ENCODE data around the gene KMT2D.
A peak's percentile ranks its signal among the peaks of the same experiment; 100 is the strongest.
"Not testable (repeated sequence)": the region's sequence is repeated elsewhere in the genome, so short reads cannot be mapped to it uniquely, and the experiment has no call there.

Gene KMT2D

DNA sequence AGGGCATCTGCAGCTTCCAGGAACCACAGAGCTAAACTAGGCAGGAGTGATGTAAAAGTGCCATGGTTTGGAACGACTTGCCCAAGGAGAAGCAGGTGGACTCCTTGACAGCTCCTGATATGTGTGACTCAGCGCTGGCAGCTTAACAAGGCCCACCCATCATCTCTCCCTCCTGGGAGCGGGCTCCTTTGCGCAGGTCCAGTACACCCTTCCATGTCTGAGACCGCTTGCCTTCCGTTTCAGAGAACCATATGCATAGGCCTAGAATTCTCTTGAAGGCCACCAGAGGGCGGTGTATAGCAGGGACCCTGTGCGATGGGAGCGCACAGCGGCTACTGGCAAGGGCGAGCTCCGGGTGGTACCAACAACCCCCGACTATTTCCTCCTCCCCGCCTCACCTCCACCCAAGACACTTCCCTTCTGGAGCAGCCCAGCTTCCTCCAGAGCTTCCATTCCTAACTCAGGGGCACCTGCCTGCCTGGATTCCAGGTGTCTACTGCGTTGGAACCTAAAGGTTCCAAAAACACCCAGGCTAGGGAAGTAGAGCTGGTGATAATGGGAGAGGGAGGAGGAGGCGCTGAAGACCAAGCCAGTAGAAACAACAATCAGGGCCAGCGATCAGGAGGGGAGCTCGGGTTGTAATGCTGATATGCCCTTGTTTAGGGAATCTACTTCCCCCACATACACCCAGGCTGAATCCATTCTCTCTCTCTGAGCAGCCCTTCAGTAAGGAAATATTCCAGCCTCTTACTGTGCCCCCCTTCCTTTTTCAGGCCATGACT lies 27.7 kb upstream of the KMT2D start:
- DNase-seq: peak; percentile 91

DNA sequence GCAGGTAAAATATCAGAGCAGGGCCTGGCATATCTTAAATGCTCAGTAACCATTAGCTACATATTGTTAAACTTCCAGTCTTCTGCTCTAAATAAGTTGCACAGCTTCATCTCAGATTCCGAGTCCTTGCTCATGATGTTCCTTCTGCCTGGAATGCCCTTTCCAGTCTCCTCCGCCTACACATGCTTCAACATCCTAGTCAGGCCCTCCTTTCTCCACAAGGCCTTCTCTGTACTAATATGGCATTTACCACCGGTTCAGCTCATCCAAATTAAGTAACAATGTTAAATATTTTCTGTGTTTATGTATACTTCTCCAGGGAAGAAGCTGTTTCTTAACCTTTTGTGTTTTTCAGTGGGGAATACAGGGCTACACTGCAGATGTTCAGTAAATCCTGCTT lies 25.5 kb upstream of the KMT2D start:
- DNase-seq: no peak

DNA sequence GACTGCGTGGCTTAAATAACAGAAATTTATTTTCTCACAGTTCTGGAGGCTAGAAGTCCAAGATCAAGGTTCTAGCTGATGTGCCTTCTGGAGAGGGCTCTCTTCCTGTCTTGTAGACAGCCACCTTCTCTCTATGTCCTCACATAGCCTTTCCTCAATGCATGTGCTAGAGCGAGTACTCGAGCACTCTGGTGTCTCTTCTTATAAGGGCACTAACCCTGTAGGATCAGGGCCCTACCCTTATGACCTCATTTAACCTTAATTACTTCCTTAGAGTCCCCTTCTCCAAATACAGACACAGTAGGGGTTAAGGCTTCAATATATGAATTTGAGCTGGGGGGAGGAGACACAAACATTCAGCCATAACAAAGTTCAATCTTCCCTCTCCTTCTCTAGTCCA lies 23.8 kb upstream of the KMT2D start:
- DNase-seq: no peak

DNA sequence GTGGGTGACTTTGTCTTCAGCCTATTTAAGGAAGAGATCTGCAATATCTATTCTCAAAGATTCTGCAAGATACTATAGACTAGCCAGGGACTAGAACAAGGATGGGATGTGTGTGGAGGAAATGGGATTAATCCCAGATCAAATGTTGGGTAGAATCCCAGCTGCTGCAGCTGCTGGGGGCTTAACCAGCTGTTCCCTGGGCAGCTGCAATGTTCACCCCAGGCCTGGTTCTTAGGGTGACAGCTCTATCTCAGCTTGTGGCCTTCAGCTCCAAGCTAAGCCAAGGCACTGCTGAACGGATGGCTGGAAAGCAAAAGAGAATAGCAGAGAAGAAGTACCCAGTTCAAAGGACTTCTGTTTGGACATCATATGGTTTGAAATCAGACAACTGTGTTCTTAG lies 19.2 kb upstream of the KMT2D start:
- DNase-seq: no peak

DNA sequence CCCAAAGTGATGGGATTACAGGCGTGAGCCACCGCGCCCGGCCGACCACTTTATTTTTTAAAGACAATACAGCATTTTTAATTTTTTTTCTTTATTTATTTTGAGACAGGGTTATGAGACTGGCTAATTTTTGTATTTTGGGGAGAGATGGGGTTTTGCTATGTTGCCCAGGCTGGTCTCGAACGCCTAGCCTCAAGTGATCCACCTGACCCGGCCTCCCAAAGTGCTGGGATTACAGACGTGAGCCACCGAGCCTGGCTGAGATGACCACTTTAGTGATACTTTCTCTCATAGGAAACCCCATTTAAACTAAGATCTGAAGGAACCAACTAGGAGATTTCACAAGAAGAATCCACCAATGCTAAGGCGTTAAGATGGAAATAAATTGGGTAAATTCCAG lies 10.4 kb upstream of the KMT2D start:
- no peak for DNase-seq

DNA sequence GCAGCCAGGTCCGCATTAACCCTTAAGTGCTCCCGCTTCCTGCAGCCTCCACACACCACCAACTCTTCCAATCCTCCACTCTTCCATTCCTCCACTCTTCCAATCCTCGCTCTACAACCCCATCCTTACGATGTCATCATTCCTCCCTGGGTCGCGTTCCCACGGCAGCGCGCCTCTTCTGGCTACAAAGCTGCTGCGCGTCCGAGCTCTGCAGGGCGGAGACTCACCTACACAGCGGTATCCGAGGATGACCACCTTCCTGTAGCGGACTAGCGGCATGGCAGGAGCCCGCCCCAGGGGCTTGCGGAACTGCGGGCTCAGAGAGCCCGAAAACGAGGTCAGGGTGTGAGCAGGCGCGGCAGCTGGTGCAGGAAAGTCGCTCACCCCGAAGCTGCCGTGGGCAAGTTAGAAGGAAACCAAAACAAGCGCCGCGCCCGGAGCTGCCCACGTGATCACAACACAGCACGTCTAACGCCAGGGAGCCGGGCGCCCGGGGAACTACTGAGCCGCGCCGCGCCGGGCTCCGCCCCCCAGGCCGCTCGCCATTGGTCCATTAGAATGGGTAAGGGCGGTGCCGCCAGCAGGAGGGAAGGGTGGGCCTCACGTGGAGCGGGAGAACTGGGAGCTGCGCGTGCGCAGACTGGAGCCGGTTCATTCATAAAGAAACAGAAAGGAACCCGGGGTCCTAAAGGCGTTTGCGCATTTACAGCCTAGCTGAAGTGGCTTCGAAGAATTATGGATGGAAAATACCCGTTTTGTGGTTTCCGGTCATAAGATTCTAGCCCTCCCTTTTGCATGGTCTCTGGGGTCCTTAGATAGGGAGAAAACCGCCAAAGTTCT lies 9.1 kb upstream of the KMT2D start, which contains the start of gene RHEBL1:
RHEBL1 (minus strand) TSS at position 473 of the 840 bp plus-strand sequence; CDS start at position 279, 194 bp downstream.
- peak; percentile 98 for DNase-seq

DNA sequence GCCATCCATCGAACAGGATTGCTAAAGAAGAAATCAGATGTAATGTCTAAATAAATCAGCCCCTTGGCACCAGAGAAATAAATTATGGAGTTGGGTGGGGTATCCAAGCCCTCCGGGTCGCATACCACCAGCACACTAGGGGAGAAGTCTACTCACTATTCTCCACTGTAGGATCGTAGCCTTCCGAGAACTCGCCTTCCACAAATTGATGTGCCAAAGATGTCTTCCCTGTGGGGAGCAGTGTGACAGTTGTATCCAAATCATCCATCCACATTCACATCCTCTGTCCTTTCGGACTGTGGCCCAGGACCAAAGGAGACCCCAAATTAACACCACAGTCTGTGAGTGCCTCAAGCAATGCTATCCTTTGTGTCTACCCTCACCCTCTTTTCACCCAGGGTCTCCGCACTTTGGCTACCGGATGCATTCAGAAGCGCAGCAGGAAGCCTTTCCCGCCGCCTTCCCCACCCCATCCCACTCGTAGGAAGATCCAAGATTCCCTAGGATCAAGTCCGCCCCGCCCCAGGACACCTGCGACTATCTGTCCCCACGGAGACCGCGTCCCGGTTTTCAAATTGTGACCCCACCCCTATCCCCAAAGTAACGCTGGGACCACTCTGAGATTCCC lies 8.4 kb upstream of the KMT2D start:
- DNase-seq: peak; percentile 53

DNA sequence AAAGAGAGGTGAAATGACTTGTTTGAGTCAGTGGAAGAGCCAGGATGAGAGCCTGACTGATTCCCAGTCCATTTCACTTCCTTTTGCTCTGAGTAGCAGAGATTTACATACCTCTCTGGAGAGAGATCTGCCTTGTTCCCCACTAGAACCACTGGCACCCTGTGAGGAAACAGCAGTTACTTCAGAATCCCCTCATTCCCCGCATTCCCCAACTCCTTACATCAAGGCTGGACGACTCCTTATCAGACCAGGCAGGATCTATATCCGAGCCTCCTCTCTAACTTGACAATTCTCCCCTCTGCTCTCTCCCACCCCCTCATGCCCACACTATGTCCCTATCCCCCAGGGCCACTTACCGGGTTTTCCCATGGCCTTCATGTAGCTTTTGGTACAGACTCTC lies 5.5 kb upstream of the KMT2D start:
- no peak for DNase-seq

DNA sequence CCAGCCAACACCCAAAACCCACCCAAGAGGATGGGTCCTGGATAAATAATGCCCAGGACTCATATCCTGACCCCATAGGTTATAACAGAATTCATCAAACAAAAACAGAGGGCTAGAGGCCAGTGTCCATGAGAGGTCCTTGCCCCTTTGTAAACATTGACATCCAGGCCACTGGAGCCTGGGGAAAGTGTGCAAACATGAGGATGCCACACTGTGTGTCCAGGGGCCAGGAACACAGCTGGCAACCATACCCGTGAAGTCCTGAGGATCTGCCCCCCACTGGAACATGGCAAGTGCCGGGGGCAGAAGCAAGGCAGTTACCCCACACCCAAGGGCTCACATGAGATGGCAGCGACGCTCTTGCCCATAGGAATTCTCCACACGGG lies 4.2 kb upstream of the KMT2D start:
- no peak for DNase-seq

DNA sequence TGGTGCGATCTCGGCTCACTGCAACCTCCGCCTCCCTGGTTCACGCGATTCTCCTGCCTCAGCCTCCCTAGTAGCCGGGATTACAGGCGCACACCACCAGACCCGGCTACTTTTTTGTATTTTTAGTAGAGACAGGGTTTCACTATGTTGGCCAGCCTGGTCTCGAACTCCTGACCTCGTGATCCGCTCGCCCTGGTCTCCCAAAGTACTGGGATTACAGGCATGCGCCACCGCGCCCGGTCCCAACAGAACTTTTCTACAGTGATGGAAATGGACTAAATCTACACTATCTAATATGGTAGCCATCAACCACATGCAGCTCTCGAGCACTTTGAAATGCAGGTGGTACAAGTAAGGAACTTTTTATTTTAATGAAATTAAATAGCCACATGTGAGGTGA lies 1.3 kb upstream of the KMT2D start:
- DNase-seq: not testable (repeated sequence)

DNA sequence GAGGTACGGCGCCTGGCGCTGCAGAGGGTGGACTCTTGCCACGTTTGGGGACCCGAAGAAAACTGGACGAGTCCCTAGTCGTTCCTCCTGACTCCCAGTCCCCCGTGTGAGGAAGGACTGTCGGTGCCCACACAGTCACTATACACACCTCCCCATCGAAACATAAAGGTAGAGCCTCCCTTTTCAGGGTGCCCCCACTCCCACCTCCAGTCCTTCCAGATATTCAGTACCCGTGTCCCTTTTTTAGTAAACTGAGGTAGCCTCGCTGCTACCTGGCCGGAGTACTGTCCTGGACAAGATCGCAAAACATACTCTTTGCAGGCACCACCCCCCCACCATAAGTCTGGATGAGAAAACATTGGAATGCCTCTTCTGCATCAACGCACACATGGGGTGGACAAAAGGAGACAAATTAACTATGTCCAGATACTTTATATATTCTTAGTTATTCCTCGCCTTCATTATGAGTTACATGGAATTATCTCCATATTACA lies 610 bp upstream of the KMT2D start:
- DNase-seq: no peak

DNA sequence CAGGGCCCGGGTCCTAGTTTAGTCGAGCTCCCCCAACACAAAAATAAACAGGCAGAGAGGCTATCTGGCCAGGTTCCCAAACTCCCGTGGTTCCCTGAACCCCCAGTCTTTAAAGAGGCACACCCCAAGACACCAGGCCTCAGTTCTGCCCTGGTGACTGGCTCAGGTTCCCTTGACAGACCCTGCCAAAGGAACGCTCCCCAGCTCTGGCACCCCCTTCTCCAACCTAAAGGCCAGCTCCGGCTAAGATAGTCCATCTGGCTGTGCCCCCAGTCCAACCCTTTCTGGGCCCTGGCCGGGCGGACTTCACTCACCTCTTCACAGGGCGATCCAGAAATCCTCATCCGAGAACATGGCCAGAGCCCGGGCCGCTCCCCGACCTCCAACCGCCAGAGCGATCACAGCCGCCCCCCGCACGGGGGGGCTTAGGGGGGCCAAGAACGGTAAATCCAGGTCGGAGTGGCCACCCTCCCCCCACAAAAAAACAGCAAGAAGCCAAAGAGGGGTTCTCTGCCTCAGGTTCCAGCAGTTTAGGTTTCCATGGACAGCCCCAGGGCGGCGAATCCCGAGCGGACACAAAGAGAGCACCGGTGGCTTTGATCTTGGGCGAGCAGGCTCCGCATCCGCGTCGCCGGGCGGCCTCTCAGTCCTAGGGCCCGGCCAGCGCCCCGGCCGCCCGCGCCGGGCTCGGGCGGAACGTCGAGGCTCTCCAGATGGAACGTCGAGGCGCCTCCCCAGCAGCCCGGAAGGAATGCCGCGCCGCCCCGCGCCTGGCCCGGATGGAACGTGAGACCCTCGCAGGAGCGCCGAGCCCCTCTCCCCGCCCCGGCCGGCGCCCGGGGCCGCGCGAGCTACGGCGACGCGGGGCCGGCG lies 1.1 kb downstream of the KMT2D start:
- peak; percentile 63 for DNase-seq

DNA sequence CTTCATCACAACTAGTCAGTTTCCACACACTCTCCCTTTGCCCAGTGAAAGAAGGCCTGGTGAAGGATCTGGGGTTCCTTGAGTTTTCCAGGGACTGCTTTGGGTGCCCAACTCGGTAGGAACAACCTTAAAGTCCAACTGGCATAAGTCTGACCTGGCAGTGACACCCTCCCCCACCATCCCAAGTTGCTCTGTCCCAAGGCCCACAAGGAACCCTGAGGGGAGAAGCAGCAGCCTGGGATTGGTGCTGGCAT lies 1.6 kb downstream of the KMT2D start:
- DNase-seq: no peak

DNA sequence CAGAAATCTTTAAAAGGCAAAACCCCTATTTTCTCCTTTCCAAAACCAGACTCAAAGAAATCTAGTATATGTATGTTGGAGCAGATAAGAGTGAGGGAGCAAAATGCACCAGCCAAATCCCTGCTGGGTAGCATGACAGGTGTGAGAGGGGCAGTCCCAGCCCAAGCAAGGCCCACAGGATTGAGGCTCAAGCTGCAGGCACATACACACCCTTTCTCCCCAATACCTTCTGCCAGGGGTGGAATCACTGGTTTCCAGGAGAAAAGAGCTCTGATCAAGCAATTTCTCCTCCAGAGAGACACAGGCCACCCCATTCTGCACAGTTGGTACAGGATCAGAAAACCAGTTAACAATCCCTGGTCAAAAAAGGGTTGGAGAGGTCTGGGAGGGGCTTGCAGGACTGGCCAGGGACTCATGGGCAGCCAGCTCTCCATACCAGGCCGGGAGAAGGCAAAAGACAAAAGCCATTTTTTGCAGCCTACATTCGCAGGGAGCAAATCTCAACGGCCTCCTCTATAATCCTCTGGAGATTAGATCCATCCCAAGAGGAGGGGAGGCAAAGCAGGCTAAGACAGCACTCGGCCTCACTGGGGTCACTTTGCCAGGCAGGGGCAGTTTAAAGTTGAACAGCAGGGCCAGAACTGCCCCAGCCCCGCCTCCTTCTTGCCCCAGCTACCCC lies 2.1 kb downstream of the KMT2D start:
- no peak for DNase-seq

DNA sequence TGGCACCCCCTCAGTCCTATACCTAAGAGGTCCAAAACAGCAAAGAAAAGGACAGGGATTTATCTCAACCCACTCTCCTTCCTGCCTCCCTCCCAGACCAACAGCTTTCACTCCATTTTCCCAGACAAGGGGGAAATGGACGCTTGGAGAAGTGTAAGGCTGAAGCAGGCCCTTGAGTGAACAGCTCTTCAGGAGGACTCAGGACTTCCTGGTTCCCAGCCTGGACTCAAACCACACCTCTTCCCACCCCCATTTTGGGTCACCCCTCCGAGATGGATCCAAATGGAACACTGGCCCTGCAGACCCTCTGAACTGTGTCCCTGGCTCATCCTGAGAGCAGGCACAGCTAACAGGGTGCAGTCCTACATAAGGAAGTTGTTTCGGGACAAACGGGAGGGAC lies 2.7 kb downstream of the KMT2D start:
- DNase-seq: no peak

DNA sequence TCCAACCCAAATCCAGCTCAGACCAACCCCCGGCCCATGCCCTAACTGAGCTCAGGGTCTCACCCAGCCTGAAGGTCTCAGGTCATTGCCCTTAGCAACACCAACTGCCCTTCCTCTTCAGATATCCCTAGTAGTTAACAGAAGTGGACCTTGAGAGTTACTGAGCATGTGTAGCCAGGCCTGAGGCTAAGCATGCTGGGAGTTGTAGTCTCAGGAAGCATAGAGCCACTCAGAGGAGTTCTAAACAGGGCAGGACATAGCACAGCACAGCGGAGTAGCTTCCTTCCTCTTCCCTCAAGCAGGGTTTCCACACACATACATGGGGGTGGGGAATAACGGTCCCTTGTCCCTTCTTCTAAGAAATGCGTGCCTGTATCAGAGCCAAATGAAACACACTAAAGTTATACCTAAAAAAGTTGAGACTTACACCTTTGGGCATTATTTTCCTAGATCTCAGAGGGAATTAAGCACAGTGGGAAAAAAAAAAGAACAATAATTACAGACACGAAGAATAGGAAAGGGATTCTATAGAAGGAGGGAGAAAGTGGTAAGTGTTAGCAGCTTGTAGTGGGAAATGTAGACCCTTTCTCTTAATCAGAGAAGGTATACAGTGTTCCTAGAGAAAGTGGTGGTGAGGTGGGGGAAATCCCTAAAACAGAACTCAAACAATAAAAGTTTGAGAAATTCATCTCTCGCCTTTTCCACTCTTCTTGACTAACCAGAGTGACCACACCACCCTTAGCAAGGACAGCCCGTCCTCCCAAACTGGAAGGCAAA lies 4.4 kb downstream of the KMT2D start:
- peak; percentile 9 for DNase-seq

DNA sequence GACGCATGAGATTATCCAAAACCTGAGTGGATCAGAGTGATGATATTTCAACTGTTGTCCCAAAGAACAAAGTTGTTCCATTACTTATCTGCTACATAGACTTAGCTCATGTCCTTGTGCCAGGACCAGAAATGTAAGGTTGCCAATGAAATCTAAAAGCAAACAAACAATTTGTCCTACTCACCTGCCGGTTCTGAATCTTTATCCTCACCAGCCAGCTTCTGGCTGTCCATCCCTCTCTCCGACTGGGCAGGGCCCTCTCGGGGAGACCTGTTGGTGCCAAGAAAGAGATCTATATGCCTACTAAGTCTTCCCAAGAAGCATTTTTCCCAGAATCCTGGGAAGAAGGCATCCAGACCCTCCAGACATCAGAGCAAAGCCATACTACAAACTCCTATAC lies 5.5 kb downstream of the KMT2D start:
- no peak for DNase-seq

DNA sequence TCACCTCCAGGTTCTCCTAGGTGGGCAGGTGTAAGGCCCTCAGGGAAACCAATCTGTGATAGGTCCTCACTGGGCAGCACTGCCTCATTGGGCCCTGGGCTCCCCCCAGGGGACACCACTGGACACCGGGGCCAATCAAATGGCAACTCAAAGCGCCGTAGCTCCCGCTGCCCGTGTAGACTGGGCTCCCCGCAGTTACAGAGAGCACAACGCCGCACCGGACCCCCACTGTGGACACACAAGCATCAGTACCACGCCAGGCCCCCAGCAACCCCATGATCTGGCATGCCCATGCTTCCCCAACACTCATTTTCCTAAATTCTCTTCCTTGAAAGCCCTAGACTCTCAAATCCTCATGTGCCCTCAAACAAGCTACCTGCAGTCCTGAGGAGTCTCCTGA lies 6.1 kb downstream of the KMT2D start:
- DNase-seq: no peak

DNA sequence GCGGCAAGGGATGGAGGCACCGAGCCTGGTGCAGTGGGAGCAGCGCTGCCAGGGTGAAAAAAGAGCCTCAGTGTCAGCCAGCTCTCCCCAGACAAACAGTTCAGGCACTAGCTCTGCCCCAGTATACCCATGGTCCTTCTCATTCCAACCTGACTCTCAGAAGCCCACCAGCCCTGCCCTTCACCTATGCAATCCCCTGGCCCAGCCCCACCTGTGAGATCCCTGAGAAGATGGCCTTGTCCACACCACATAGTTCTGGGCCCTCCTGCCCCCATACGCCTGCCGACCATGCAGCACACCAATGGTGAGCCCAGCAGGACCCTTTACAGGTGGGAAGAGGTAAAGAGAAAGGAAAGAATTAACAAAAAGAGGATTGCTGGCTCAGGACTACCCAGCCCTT lies 6.5 kb downstream of the KMT2D start:
- no peak for DNase-seq

DNA sequence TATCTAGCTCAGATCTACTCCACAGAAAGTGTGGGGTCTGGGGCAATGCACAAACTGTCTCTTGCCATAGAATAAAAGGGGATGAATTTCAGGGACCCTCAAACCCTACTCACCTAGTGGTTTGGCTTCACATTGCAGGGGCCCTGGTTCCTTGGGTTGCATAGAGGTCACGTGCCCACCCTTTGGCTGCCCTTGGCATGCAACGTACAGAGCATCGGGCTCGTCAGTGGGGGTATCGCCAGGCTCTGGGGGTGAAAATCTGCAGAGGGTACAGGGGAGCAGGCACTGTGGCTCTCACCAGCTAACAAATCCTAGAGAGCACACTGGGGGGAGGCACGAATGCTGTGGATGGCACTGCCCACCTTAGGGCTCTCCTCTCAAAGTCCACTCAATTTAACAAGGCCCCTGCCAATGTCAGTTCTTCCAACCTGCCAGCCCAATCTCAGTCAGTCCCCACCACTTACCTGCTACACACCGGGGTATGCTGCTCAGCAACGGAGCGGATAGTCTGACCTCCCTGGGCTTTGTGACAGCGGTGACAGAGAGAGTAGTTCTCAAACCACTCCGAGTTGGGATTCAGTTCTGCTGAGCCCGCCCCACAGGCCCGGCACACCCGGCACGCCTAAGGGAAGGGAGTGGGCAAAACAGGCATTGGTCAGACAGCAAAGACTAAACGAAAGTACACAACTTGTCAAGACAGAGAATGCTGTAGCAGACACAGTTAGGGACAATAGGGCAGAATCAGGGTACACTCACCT lies 8.0 kb downstream of the KMT2D start:
- DNase-seq: no peak
